NCI-H2081 (cell line): ENCODE data around the gene MYO3B.
"Not testable (repeated sequence)": the region's sequence is repeated elsewhere in the genome, so short reads cannot be mapped to it uniquely, and the experiment has no call there.

Experiments
- DNase-seq, 2 experiments: peaks; one replicate each; lab custom pipeline; 2025; lab: John Stamatoyannopoulos, UW

MYO3B gene

GRCh38 chr2:170208967-170209366 is 31.0 kb downstream of the MYO3B start:
- DNase-seq: no peak

GRCh38 chr2:170212625-170213280 is 34.8 kb downstream of the MYO3B start:
- no peak for DNase-seq

GRCh38 chr2:170213281-170213625 is 35.3 kb downstream of the MYO3B start:
- not testable (repeated sequence) for DNase-seq

- DNase-seq: no peak
Observed at GRCh38 chr2:170213651-170214050, 35.7 kb downstream of the MYO3B start.

GRCh38 chr2:170214309-170214948 is 36.5 kb downstream of the MYO3B start:
- peak; percentile 9 to 38 for DNase-seq

GRCh38 chr2:170215021-170215420 is 37.1 kb downstream of the MYO3B start:
- peak in 1 of 2 experiments; percentile 24 for DNase-seq

- DNase-seq: no peak
Observed at GRCh38 chr2:170216428-170216827, 38.5 kb downstream of the MYO3B start.

- DNase-seq: no peak
Observed at GRCh38 chr2:170216981-170217380, 39.0 kb downstream of the MYO3B start.

- no peak for DNase-seq
Observed at GRCh38 chr2:170217778-170218251, 39.9 kb downstream of the MYO3B start.

- peak; percentile 76 to 89 for DNase-seq
Observed at GRCh38 chr2:170218456-170218855, 40.5 kb downstream of the MYO3B start.

- no peak for DNase-seq
Observed at GRCh38 chr2:170218931-170219330, 41.0 kb downstream of the MYO3B start.

- DNase-seq: peak in 1 of 2 experiments; percentile 28
Observed at GRCh38 chr2:170221317-170222288, 43.7 kb downstream of the MYO3B start.

- DNase-seq: no peak
Observed at GRCh38 chr2:170222298-170222697, 44.4 kb downstream of the MYO3B start.

GRCh38 chr2:170222842-170223241 is 44.9 kb downstream of the MYO3B start:
- no peak for DNase-seq

- peak; percentile 56 to 72 for DNase-seq
Observed at GRCh38 chr2:170224692-170225294, 46.8 kb downstream of the MYO3B start.

- DNase-seq: no peak
Observed at GRCh38 chr2:170226216-170226615, 48.3 kb downstream of the MYO3B start.

- no peak for DNase-seq
Observed at GRCh38 chr2:170227507-170227947, 49.6 kb downstream of the MYO3B start.

- DNase-seq: no peak
Observed at GRCh38 chr2:170227951-170228350, 50.0 kb downstream of the MYO3B start.

GRCh38 chr2:170228429-170228828 is 50.5 kb downstream of the MYO3B start:
- DNase-seq: no peak

- DNase-seq: no peak
Observed at GRCh38 chr2:170229125-170229524, 51.2 kb downstream of the MYO3B start.

- DNase-seq: no peak
Observed at GRCh38 chr2:170229744-170230143, 51.8 kb downstream of the MYO3B start.
